Right lobe of liver (tissue), 4 donors: Measurements from ENCODE around the gene SOBP.

ENCODE experiments used
- POLR2A ChIP-seq: fragments of 450-650 bp; IDR thresholded peaks from one replicate; pipeline ENCODE4 v1.6.1; 2017; ENCODE audit warnings: antibody characterized with exemption, mild to moderate bottlenecking
- TF ChIP-seq, protein P1 (sequence below), 4 donors: fragments of 200-600 bp in 3 of 4; fragments of 450-650 bp in 1 of 4; IDR thresholded peaks; one replicate each; pipeline versions ENCODE4 v1.5.1 to v1.8.0; 2016 to 2022; ENCODE audit warnings: antibody characterized with exemption in 4 of 4, mild to moderate bottlenecking in 2 of 4
- donor health status: DM: no; HTN: no; CAD: no.
- donor health status: DM: no; HTN: no; CAD: no.
- donor health status: DM: no; HTN: yes; CAD: no.

- TF ChIP-seq, protein P1, sequence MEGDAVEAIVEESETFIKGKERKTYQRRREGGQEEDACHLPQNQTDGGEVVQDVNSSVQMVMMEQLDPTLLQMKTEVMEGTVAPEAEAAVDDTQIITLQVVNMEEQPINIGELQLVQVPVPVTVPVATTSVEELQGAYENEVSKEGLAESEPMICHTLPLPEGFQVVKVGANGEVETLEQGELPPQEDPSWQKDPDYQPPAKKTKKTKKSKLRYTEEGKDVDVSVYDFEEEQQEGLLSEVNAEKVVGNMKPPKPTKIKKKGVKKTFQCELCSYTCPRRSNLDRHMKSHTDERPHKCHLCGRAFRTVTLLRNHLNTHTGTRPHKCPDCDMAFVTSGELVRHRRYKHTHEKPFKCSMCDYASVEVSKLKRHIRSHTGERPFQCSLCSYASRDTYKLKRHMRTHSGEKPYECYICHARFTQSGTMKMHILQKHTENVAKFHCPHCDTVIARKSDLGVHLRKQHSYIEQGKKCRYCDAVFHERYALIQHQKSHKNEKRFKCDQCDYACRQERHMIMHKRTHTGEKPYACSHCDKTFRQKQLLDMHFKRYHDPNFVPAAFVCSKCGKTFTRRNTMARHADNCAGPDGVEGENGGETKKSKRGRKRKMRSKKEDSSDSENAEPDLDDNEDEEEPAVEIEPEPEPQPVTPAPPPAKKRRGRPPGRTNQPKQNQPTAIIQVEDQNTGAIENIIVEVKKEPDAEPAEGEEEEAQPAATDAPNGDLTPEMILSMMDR (IDR thresholded peaks at IDR 0.05) = no peak
- TF ChIP-seq POLR2A = no peak
Observed at GRCh38 chr6:107489636-107490565, at the start of gene SOBP.
